HG02763 (cell line): ENCODE results near the gene KIF1B.
A peak's percentile ranks its signal among the peaks of the same experiment; 100 is the strongest.
"Not testable (repeated sequence)": the region's sequence is repeated elsewhere in the genome, so short reads cannot be mapped to it uniquely, and the experiment has no call there.

Experiments used
- ATAC-seq: cut with Tn5 transposase; IDR thresholded peaks from one replicate; pipeline ENCODE4 v1.9.1; 2021; ENCODE audit warnings: mild to moderate bottlenecking, moderate library complexity; ENCODE audit not compliant: unreplicated experiment

Gene KIF1B

DNA sequence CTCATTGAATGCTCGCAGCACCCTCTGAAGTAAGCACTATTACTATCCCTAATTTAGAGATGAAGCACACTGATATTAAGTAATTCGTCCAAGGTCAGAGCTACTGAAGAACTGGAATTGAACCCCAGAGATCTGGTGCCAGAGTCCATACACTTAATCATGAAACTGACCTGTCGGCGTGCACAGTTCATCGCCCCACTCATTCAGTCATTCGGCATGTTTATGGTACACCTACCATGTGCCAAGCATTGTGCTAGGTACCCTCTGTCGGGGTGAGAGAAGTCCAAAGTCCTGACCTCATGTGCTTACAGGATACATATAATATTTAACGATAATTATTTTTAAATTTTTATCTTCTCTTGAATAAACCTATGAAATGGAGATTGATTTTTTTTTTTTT is 214.3 kb downstream of the KIF1B start:
- no peak for ATAC-seq

DNA sequence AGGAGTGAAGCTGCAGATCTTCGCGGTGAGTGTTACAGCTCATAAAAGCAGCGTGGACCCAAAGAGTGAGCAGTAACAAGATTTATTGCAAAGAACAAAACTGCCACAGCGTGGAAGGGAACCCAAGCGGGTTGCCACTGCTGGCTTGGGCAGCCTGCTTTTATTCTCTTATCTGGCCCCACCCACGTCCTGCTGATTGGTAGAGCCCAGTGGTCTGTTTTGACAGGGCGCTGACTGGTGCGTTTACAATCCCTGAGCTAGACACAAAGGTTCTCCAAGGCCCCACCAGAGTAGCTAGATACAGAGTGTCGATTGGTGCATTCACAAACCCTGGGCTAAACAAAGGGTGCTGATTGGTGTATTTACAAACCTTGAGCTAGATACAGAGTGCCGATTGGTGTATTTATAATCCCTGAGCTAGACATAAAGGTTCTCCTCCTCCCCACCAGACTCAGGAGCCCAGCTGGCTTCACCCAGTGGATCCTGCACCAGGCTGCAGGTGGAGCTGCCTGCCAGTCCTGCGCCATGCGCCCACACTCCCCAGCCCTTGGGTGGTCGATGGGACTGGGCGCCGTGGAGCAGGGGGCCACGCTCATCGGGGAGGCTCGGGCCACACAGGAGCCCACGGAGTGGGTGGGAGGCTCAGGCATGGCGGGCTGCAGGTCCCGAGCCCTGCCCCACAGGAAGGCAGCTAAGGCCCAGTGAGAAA is 215.6 kb downstream of the KIF1B start:
- ATAC-seq, result not testable (repeated sequence)

- not testable (repeated sequence) for ATAC-seq
Observed at GRCh38 chr1:10426535-10426848, 216.1 kb downstream of the KIF1B start.

- ATAC-seq, result no peak
Observed at GRCh38 chr1:10428984-10429383, 218.6 kb downstream of the KIF1B start.

DNA sequence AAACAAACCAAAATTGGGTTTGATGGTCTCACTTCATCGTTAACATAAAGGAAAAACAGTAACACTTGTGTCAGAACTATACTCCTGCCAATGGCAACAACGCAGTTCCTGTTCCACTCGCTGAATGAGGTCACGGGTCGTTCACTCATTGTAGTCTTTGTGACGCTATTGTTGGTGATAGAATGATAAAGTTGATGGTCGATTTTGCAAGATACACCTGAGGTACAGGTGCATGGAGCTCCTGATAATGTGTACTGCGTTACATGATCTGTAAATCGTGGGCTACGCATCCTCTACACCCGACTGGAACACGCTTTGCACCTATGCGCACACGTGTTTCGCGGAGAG is 219.5 kb downstream of the KIF1B start:
- peak; percentile 9 for ATAC-seq

GRCh38 chr1:10430216-10431069 is 220.1 kb downstream of the KIF1B start, which contains the start of gene CENPS:
Gene CENPS (plus strand): TSS chr1:10430433. CDS start chr1:10430518, 85 bp downstream.
- ATAC-seq, result peak; percentile 82
